ENCODE results near the gene AP2M1.
A peak's percentile ranks its signal among the peaks of the same experiment; 100 is the strongest.
"Not testable (repeated sequence)": the region's sequence is repeated elsewhere in the genome, so short reads cannot be mapped to it uniquely, and the experiment has no call there.

The AP2M1 gene

GRCh38 chr3:184157206-184157605, 17.4 kb upstream of the AP2M1 start:
- no peak for DNase-seq

GRCh38 chr3:184158404-184158803, 16.3 kb upstream of the AP2M1 start:
- no peak for DNase-seq

- DNase-seq: peak; percentile 51
Measured at GRCh38 chr3:184160456-184160855, 14.2 kb upstream of the AP2M1 start.

GRCh38 chr3:184162571-184163070, 12.0 kb upstream of the AP2M1 start:
- DNase-seq: not testable (repeated sequence)

GRCh38 chr3:184164648-184165330, 9.9 kb upstream of the AP2M1 start:
- DNase-seq: no peak

GRCh38 chr3:184165543-184165942, 9.1 kb upstream of the AP2M1 start:
- no peak for DNase-seq

GRCh38 chr3:184166671-184167070, 8.0 kb upstream of the AP2M1 start:
- no peak for DNase-seq

GRCh38 chr3:184167786-184168185, 6.9 kb upstream of the AP2M1 start:
- DNase-seq: no peak

- DNase-seq: peak; percentile 92
Measured at GRCh38 chr3:184168363-184169120, 6.1 kb upstream of the AP2M1 start.

- no peak for DNase-seq
Measured at GRCh38 chr3:184169896-184170875, 4.5 kb upstream of the AP2M1 start.

- DNase-seq: peak; percentile 78
Measured at GRCh38 chr3:184171562-184171961, 3.1 kb upstream of the AP2M1 start.

GRCh38 chr3:184172681-184173373, 1.8 kb upstream of the AP2M1 start:
- DNase-seq: peak; percentile 96

GRCh38 chr3:184173374-184173722, 1.3 kb upstream of the AP2M1 start:
- no peak for DNase-seq

GRCh38 chr3:184174284-184174645, 390 bp upstream of the AP2M1 start:
- no peak for DNase-seq

- no peak for DNase-seq
Measured at GRCh38 chr3:184175506-184175905, 851 bp downstream of the AP2M1 start.

- no peak for DNase-seq
Measured at GRCh38 chr3:184175981-184176376, 1.3 kb downstream of the AP2M1 start.

- peak; percentile 99 for DNase-seq
Measured at GRCh38 chr3:184176377-184177330, 2.0 kb downstream of the AP2M1 start.

GRCh38 chr3:184177331-184177731, 2.7 kb downstream of the AP2M1 start:
- DNase-seq: peak; percentile 77

GRCh38 chr3:184177767-184178306, 3.2 kb downstream of the AP2M1 start:
- DNase-seq: no peak

GRCh38 chr3:184178521-184179138, 4.0 kb downstream of the AP2M1 start:
- no peak for DNase-seq

Data from fibroblast of skin of back (primary cell).